ENCODE results near the gene SYNE4. TPM values are rescaled to one million over a fixed set of nuclear protein-coding genes. Genes with fewer than 3 reads are reported as not detected.

SYNE4 gene
- total RNA-seq, 1 donor from 2014 or later = 2.3 TPM

DNA sequence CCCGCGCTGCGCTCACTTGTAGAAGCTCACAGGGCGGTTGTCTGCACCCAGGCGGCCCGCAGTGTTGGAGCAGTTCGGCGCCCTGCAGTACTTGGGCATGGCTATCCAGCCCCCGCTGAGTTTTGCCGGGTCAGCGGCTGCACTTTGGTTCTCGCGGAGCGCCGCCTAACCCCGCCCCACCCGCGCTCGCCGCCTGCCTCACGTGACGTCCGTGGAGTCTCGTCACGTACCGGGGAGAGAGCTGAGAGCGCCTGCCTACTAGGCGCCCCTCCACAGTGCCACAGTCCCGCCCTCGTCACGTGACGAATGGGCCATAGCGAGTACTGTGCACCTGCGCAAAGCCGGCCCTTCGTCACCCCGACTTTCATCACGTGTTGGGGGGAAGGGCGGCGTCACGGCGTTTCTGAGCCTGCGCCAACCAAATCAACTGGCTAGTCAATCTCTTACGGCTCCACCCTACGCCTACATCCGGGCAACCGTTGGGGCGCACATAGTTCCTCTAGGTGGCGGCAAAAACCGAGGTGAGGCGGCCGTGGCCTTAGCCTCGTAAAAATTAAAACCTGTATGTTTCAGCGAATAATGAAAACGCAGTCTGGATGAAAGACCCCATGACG, 45.6 kb upstream of the SYNE4 start, which contains the start of gene THAP8:
Gene THAP8 (minus strand): TSS at position 167 of the 614 bp plus-strand sequence. CDS start 68 bp downstream, at position 99.
- Histone ChIP-seq H3F3A (ENCODE audit: low read depth) (peaks cover 14% of the 10 kb centered on the region), H3K4me1 (peaks cover 12% of the 10 kb centered on the region), H3K4me2 (peak within 1 kb of the TSS; percentile 96), H4K20me1 (ENCODE audit: low read depth) (peaks cover 30% of the 10 kb centered on the region), H2AFZ (replicated peaks) (peak within 1 kb of the TSS; percentile 85), H3K27me3 (no peaks in the 10 kb centered on the region), H3K9ac (peak within 1 kb of the TSS; percentile 50), H3K9me3 (ENCODE audit: low read depth) (no peaks in the 10 kb centered on the region), H3K79me2 (ENCODE audit: low read depth) (peaks cover 44% of the 10 kb centered on the region), H3K36me3 (no peaks in the 10 kb centered on the region), H3K4me3 (peak within 1 kb of the TSS; percentile 64), H3K27ac (peak within 1 kb of the TSS; percentile 78)
- Mint-ChIP-seq H3K27me3 (ENCODE audit: insufficient read depth, low read depth) (no peaks in the 10 kb centered on the region), H3K4me1 (peaks cover 24% of the 10 kb centered on the region), H3K9me3 (no peaks in the 10 kb centered on the region), H3K27ac (peak within 1 kb of the TSS; percentile 88), H3K36me3 (peaks cover 6% of the 10 kb centered on the region), H3K4me3 (peak within 1 kb of the TSS; percentile 98)
- peak; percentile 99 for DNase-seq (ENCODE audit: low spot score)
- TF ChIP-seq EZH2 (IDR thresholded peaks at IDR 0.05) (no peak), EZH2phosphoT487 (IDR thresholded peaks at IDR 0.05) (no peak)
- TF ChIP-seq, protein P1, sequence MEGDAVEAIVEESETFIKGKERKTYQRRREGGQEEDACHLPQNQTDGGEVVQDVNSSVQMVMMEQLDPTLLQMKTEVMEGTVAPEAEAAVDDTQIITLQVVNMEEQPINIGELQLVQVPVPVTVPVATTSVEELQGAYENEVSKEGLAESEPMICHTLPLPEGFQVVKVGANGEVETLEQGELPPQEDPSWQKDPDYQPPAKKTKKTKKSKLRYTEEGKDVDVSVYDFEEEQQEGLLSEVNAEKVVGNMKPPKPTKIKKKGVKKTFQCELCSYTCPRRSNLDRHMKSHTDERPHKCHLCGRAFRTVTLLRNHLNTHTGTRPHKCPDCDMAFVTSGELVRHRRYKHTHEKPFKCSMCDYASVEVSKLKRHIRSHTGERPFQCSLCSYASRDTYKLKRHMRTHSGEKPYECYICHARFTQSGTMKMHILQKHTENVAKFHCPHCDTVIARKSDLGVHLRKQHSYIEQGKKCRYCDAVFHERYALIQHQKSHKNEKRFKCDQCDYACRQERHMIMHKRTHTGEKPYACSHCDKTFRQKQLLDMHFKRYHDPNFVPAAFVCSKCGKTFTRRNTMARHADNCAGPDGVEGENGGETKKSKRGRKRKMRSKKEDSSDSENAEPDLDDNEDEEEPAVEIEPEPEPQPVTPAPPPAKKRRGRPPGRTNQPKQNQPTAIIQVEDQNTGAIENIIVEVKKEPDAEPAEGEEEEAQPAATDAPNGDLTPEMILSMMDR (IDR thresholded peaks at IDR 0.05) = peak; percentile 46

DNA sequence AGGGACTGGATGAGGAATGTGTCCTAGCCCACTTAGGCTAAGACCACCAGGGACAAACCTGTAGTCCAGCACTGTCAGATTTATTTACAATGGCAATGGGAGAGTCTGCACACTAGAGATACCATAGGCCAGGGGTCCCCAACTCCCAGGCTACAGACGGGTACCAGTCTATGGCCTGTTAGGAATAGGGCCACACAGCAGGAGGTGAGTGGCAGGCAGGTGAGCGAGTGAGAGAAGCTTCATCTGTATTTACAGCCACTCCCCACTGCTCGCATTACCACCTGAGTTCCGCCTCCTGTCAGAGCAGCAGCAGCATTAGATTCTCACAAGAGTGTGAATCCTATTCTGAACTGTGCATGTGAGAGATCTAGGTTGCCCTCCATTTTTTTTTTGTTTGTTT, 43.0 kb upstream of the SYNE4 start:
- no peak overlapping the region for H3K4me3 Mint-ChIP-seq
- Histone ChIP-seq H3K27ac (no peak overlapping the region), H2AFZ (replicated peaks) (no peak overlapping the region), H3K79me2 (ENCODE audit: low read depth) (peaks cover 22% of the 10 kb centered on the region), H3K27me3 (no peaks in the 10 kb centered on the region), H3K4me3 (no peak overlapping the region), H3K9ac (no peak overlapping the region), H3K4me1 (peaks cover 12% of the 10 kb centered on the region), H3F3A (ENCODE audit: low read depth) (peaks cover 14% of the 10 kb centered on the region), H3K36me3 (no peaks in the 10 kb centered on the region), H3K9me3 (ENCODE audit: low read depth) (no peaks in the 10 kb centered on the region), H3K4me2 (no peak overlapping the region), H4K20me1 (ENCODE audit: low read depth) (peaks cover 27% of the 10 kb centered on the region)
- no peaks in the 10 kb centered on the region for H3K27me3 Mint-ChIP-seq (ENCODE audit: insufficient read depth, low read depth)
- H3K36me3 Mint-ChIP-seq = peaks cover 5% of the 10 kb centered on the region
- H3K27ac Mint-ChIP-seq = peak overlapping the region; percentile 13
- TF ChIP-seq EZH2 (IDR thresholded peaks at IDR 0.05) = no peak
- TF ChIP-seq EZH2phosphoT487 (IDR thresholded peaks at IDR 0.05) = no peak
- TF ChIP-seq, protein P1 (IDR thresholded peaks at IDR 0.05) = no peak
- peaks cover 24% of the 10 kb centered on the region for H3K4me1 Mint-ChIP-seq
- H3K9me3 Mint-ChIP-seq = no peaks in the 10 kb centered on the region
- no peak for DNase-seq (ENCODE audit: low spot score)

GRCh38 chr19:36051236-36051635, 42.6 kb upstream of the SYNE4 start:
- H3K9me3 ChIP-seq (ENCODE audit: low read depth) = no peaks in the 10 kb centered on the region
- DNase-seq (ENCODE audit: low spot score) = peak; percentile 67
- no peaks in the 10 kb centered on the region for H3K27me3 ChIP-seq
- peaks cover 22% of the 10 kb centered on the region for H3K4me1 Mint-ChIP-seq
- peaks cover 18% of the 10 kb centered on the region for H3K79me2 ChIP-seq (ENCODE audit: low read depth)
- peaks cover 8% of the 10 kb centered on the region for H3K4me1 ChIP-seq
- TF ChIP-seq, protein P1 (IDR thresholded peaks at IDR 0.05) = peak; percentile 58
- no peak for TF ChIP-seq EZH2 (IDR thresholded peaks at IDR 0.05)
- peaks cover 23% of the 10 kb centered on the region for H4K20me1 ChIP-seq (ENCODE audit: low read depth)
- no peaks in the 10 kb centered on the region for H3K9me3 Mint-ChIP-seq
- peaks cover 14% of the 10 kb centered on the region for H3F3A ChIP-seq (ENCODE audit: low read depth)
- H3K27me3 Mint-ChIP-seq (ENCODE audit: insufficient read depth, low read depth) = no peaks in the 10 kb centered on the region
- H3K36me3 Mint-ChIP-seq = peaks cover 6% of the 10 kb centered on the region
- no peaks in the 10 kb centered on the region for H3K36me3 ChIP-seq
- H3K27ac ChIP-seq = no peak overlapping the region
- H3K4me2 ChIP-seq = no peak overlapping the region
- peak overlapping the region; percentile 1 for H3K4me3 Mint-ChIP-seq
- no peak overlapping the region for H3K9ac ChIP-seq
- no peak overlapping the region for H2AFZ ChIP-seq (replicated peaks)
- peak overlapping the region; percentile 13 for H3K27ac Mint-ChIP-seq
- H3K4me3 ChIP-seq = no peak overlapping the region
